ENCODE measurements around the gene USHBP1.

Gene USHBP1

DNA sequence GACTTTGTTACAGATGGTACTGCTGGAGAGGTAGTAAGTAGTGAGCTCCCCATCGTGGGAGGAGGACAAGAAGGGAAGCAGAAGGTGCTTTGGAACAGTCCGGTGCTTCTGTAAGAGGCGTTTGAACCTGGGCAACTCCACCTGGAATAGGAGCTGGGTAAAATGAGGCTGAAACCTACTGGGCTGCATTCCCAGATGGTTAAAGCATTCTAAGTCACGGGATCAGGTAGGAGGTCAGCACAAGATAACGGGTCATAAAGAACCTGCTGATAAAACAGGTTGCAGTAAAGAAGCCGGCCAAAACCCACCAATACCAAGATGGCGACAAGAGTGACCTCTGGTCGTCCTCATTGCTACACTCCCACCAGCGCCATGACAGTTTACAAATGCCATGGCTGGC, 22.2 kb upstream of the USHBP1 start:
- Histone ChIP-seq H3K79me2 (ENCODE audit: insufficient read depth, low read length) (no peaks in the 10 kb centered on the region), H3K4me3 (ENCODE audit: low read depth in 1 of 2, low read length in 2 of 2) (no peak overlapping the region), H3K9me3 (ENCODE audit: insufficient read depth, low read length, severe bottlenecking) (no peaks in the 10 kb centered on the region), H3K9ac (ENCODE audit: low read depth, low read length) (no peak overlapping the region), H3K4me2 (ENCODE audit: insufficient read depth, low read length) (no peak overlapping the region), H3K4me1 (ENCODE audit: insufficient read depth, low read length) (peaks cover 1% of the 10 kb centered on the region), H2AFZ (ENCODE audit: low read depth, low read length) (no peak overlapping the region), H3K36me3 (ENCODE audit: insufficient read depth, low read length) (no peaks in the 10 kb centered on the region), H3K27ac (ENCODE audit: low read length) (no peak overlapping the region), H3K27me3 (ENCODE audit: insufficient read depth, low read length, poor library complexity) (no peaks in the 10 kb centered on the region), H4K20me1 (ENCODE audit: insufficient read depth, low read length) (peaks cover 3% of the 10 kb centered on the region; the same call in 1 of the 2 replicates)
- DNase-seq (no peak), ATAC-seq (ENCODE audit: insufficient read depth, low read depth) (no peak)
- TF ChIP-seq, protein P1, sequence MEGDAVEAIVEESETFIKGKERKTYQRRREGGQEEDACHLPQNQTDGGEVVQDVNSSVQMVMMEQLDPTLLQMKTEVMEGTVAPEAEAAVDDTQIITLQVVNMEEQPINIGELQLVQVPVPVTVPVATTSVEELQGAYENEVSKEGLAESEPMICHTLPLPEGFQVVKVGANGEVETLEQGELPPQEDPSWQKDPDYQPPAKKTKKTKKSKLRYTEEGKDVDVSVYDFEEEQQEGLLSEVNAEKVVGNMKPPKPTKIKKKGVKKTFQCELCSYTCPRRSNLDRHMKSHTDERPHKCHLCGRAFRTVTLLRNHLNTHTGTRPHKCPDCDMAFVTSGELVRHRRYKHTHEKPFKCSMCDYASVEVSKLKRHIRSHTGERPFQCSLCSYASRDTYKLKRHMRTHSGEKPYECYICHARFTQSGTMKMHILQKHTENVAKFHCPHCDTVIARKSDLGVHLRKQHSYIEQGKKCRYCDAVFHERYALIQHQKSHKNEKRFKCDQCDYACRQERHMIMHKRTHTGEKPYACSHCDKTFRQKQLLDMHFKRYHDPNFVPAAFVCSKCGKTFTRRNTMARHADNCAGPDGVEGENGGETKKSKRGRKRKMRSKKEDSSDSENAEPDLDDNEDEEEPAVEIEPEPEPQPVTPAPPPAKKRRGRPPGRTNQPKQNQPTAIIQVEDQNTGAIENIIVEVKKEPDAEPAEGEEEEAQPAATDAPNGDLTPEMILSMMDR (IDR thresholded peaks at IDR 0.05; ENCODE audit: borderline replicate concordance, extremely low read depth, low read length, poor library complexity, severe bottlenecking): no peak
- no peak for TF ChIP-seq EZH2 (IDR thresholded peaks at IDR 0.05; ENCODE audit: borderline replicate concordance, low read depth, low read length, severe bottlenecking)

DNA sequence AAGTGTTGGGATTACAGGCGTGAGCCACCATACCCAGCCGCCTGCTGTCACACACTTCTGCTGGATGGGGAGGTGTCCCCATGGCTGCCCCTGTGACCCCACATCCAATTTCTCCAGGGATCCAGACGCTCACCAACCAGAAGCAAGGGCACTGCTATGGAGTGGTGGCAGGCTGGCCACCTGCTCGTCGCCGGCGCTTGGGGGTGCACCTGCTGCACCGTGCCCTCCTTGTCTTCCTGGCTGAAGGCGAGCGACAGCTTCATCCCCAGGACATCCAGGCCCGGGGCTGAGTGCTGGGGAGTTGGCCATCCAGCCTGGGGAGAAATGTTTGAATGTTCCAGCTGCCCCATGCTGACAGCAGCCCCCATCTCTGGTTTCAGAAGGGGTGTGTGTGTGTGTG, 21.7 kb upstream of the USHBP1 start:
- Histone ChIP-seq H3K9me3 (ENCODE audit: insufficient read depth, low read length, severe bottlenecking) (no peaks in the 10 kb centered on the region), H3K79me2 (ENCODE audit: insufficient read depth, low read length) (no peaks in the 10 kb centered on the region), H2AFZ (ENCODE audit: low read depth, low read length) (no peak overlapping the region), H3K9ac (ENCODE audit: low read depth, low read length) (no peak overlapping the region), H3K36me3 (ENCODE audit: insufficient read depth, low read length) (no peaks in the 10 kb centered on the region), H3K27ac (ENCODE audit: low read length) (no peak overlapping the region), H4K20me1 (ENCODE audit: insufficient read depth, low read length) (peaks cover 3% of the 10 kb centered on the region; the same call in 1 of the 2 replicates), H3K27me3 (ENCODE audit: insufficient read depth, low read length, poor library complexity) (no peaks in the 10 kb centered on the region), H3K4me1 (ENCODE audit: insufficient read depth, low read length) (no peaks in the 10 kb centered on the region), H3K4me2 (ENCODE audit: insufficient read depth, low read length) (no peak overlapping the region), H3K4me3 (ENCODE audit: low read depth in 1 of 2, low read length in 2 of 2) (no peak overlapping the region)
- no peak for TF ChIP-seq EZH2 (IDR thresholded peaks at IDR 0.05; ENCODE audit: borderline replicate concordance, low read depth, low read length, severe bottlenecking)
- TF ChIP-seq, protein P1 (IDR thresholded peaks at IDR 0.05; ENCODE audit: borderline replicate concordance, extremely low read depth, low read length, poor library complexity, severe bottlenecking): no peak
- ATAC-seq (ENCODE audit: insufficient read depth, low read depth) (no peak), DNase-seq (no peak)

DNA sequence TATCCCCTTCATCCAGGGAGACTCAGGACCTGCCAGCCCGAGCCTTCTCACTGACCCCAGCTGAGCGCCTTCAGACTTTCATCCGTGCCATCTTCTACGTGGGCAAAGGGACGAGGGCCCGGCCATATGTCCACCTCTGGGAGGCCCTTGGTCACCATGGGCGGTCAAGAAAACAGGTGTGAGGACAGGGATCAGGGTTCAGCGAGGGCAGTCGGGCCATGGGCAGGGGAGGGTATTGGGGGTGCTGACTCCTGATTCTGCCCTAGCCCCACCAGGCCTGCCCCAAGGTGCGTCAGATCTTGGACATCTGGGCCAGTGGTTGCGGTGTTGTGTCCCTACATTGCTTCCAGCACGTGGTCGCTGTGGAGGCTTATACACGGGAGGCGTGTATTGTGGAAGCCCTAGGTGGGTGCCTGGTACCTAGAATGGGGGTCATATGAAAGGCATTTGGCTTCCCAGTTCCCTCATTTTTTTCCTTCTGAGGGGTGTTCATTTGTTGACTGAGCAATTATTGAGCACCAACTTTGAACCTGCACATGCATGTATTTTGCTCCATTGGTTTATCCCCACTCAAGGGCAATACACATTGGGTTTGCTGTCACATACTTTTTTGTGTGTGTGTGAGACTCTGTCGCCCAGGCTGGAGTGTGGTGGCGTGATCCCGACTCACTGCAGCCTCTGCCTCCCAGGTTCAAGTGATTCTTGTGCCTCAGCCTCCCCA, 21.0 kb upstream of the USHBP1 start:
- no peak for DNase-seq
- Histone ChIP-seq H3K27me3 (ENCODE audit: insufficient read depth, low read length, poor library complexity) (no peaks in the 10 kb centered on the region), H3K9me3 (ENCODE audit: insufficient read depth, low read length, severe bottlenecking) (no peaks in the 10 kb centered on the region), H3K9ac (ENCODE audit: low read depth, low read length) (no peak overlapping the region), H3K4me2 (ENCODE audit: insufficient read depth, low read length) (no peak overlapping the region), H2AFZ (ENCODE audit: low read depth, low read length) (no peak overlapping the region), H3K4me1 (ENCODE audit: insufficient read depth, low read length) (no peaks in the 10 kb centered on the region), H4K20me1 (ENCODE audit: insufficient read depth, low read length) (peaks cover 3% of the 10 kb centered on the region; the same call in 1 of the 2 replicates), H3K36me3 (ENCODE audit: insufficient read depth, low read length) (no peaks in the 10 kb centered on the region), H3K27ac (ENCODE audit: low read length) (no peak overlapping the region), H3K79me2 (ENCODE audit: insufficient read depth, low read length) (no peaks in the 10 kb centered on the region), H3K4me3 (ENCODE audit: low read depth in 1 of 2, low read length in 2 of 2) (no peak overlapping the region)
- no peak for TF ChIP-seq EZH2 (IDR thresholded peaks at IDR 0.05; ENCODE audit: borderline replicate concordance, low read depth, low read length, severe bottlenecking)
- TF ChIP-seq, protein P1 (IDR thresholded peaks at IDR 0.05; ENCODE audit: borderline replicate concordance, extremely low read depth, low read length, poor library complexity, severe bottlenecking): no peak
- no peak for ATAC-seq (ENCODE audit: insufficient read depth, low read depth)
